SK-N-MC (cell line): ENCODE results near the gene TMOD1.

ENCODE experiments used
- EZH2 ChIP-seq: fragments of 200-600 bp; sonication (generic); IDR thresholded peaks from one replicate; pipeline ENCODE4 v1.6.1; 2017; ENCODE audit warnings: antibody characterized with exemption
- POLR2AphosphoS5 ChIP-seq: IDR thresholded peaks from 2 replicates; pipeline ENCODE4 v1.6.1; 2012; ENCODE audit warnings: mild to moderate bottlenecking, low read depth, low read length, borderline replicate concordance

DNA sequence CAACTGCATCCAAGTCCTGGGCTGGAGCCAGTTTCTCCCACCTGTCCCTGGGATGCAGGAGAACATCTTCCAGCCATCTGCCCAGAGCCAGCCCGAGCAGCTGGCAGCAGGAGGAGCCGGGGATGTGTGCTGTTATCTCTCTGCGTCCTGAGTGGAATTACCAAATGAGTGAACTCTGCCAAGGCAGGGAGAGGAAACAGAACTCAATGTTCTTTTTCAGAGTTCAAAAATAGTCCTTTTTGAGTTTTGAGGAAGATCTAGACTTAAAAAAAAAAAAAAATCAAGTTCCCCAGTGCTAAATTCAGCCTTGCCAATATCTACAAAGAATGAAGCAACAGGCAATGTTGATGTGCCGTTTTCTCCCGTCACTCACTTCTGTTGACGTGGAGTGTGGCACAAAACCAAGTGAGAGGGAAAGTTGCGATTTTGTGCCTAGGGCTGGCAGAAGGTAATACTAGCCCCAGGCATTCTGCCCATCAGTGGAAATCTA, 56.2 kb downstream of the TMOD1 start:
- no peak for TF ChIP-seq EZH2
- TF ChIP-seq POLR2AphosphoS5: no peak
